GM19025 (cell line): Measurements from ENCODE around the gene AKR7A3.
"Not testable (repeated sequence)": the region's sequence is repeated elsewhere in the genome, so short reads cannot be mapped to it uniquely, and the experiment has no call there.

ENCODE experiments used
- ATAC-seq: cut with Tn5 transposase; IDR thresholded peaks from one replicate; pipeline ENCODE4 v1.9.1; 2021; ENCODE audit warnings: mild to moderate bottlenecking, low read depth, moderate library complexity; ENCODE audit not compliant: unreplicated experiment

The AKR7A3 gene

GRCh38 chr1:19257178-19257914 lies 31.2 kb downstream of the AKR7A3 start:
- ATAC-seq = no peak

- ATAC-seq = not testable (repeated sequence)
Measured at GRCh38 chr1:19256301-19256700, 32.3 kb downstream of the AKR7A3 start.

- no peak for ATAC-seq
Measured at GRCh38 chr1:19255288-19255687, 33.3 kb downstream of the AKR7A3 start.

GRCh38 chr1:19254416-19254815 lies 34.2 kb downstream of the AKR7A3 start:
- no peak for ATAC-seq

GRCh38 chr1:19251305-19252196 lies 37.0 kb downstream of the AKR7A3 start, which contains the start of the genes EMC1 and MRTO4:
EMC1 (minus strand) TSS chr1:19251524; CDS start chr1:19251509, 15 bp downstream.
MRTO4 (plus strand) TSS chr1:19251805; CDS start chr1:19251836, 31 bp downstream.
- peak; percentile 87 for ATAC-seq

- no peak for ATAC-seq
Measured at GRCh38 chr1:19250629-19251304, 37.8 kb downstream of the AKR7A3 start.

- no peak for ATAC-seq
Measured at GRCh38 chr1:19240673-19241538, 47.7 kb downstream of the AKR7A3 start.

- ATAC-seq = no peak
Measured at GRCh38 chr1:19239876-19240275, 48.7 kb downstream of the AKR7A3 start.

GRCh38 chr1:19234224-19234623 lies 54.3 kb downstream of the AKR7A3 start:
- no peak for ATAC-seq
